Pancreas (tissue), 10 donors: ENCODE data around the gene ROBO1. TPM values are rescaled to one million over a fixed set of nuclear protein-coding genes. Genes with fewer than 3 reads are reported as not detected.

Source experiments
- ATAC-seq, 4 donors: fragments of 200-7000 bp; cut with Tn5 transposase; one replicate each; pipeline versions ENCODE4 v1.8.0 to v1.9.1; 2020; ENCODE audit warnings: mild to moderate bottlenecking in 4 of 4, moderate library complexity in 4 of 4
- DNase-seq, 6 donors: peaks; one replicate each; pipeline ENCODE4 v3.0.0-alpha.2; 2020
- FAIRE-seq: peaks from 2 replicates; lab custom pipeline; 2012; peaks lifted over from hg19 to GRCh38; lab: Jason Lieb, UNC
- H3K27ac ChIP-seq, 4 donors: fragments of 200-600 bp; sonication (generic); 1 replicate in 3 of 4; 2 replicates in 1 of 4; pipeline versions ENCODE4 v1.5.0 to v1.8.0; 2020
- H3K27me3 ChIP-seq, 4 donors: fragments of 200-600 bp; one replicate each; pipeline ENCODE4 v1.8.0; 2021
- H3K36me3 ChIP-seq, 3 donors: fragments of 200-600 bp; sonication (generic) in 1 of 3; one replicate each; pipeline versions ENCODE4 v1.5.0 to v1.8.0; 2020 to 2021
- H3K4me1 ChIP-seq, 3 donors: fragments of 200-600 bp; one replicate each; pipeline ENCODE4 v1.8.0; 2021
- H3K4me3 ChIP-seq, 4 donors: fragments of 200-600 bp; sonication (generic) in 2 of 4; one replicate each; pipeline versions ENCODE4 v1.5.0 to v1.8.0; 2020 to 2021
- H3K9me3 ChIP-seq, 4 donors: fragments of 200-600 bp; one replicate each; pipeline ENCODE4 v1.8.0; 2021
- CTCF ChIP-seq, 4 donors: fragments of 200-600 bp; sonication (generic) in 3 of 4; IDR thresholded peaks; one replicate each; pipeline versions ENCODE4 v1.5.0 to v1.8.0; 2021; ENCODE audit warnings: antibody characterized with exemption in 4 of 4
- WGBS, 2 donors: extraction: QIAGEN DNeasy Blood & Tissue Kit; methylation state at CpG; one replicate each; pipeline ENCODE4 v1.1.7; 2013; 5-methylcytosine and 5-hydroxymethylcytosine counted together
- intact Hi-C, 3 donors: fragments of 100-400 bp; cut with DNase I; formaldehyde crosslinking; loops; one replicate each; pipeline versions ENCODE4 v1.11.1 to v1.14.2; 2022
- polyA plus RNA-seq, 2 donors: library from polyadenylated mRNA; stranded (reverse); fragments of 200-250 nt; gene quantifications; one replicate each; pipeline ENCODE4 v1.2.3, GENCODE V29; 2013
- total RNA-seq, 6 donors: library from RNA; stranded (reverse); fragmentation: NEBNext Ultra II Directional in 4 of 6; extraction: Animal tissue kit (Norgen Biotek cat#: 25700) in 4 of 6; gene quantifications; one replicate each; pipeline versions ENCODE4 v1.2.1 to v1.2.4, GENCODE V29; 2021 to 2023
- donor health status: healthy with polysubstance abuse.
- donor health status: DM: no; HTN: no; CAD: no; lungs with moderate emphysema.
- donor health status: DM: no; HTN: no; CAD: no.
- donor health status: control.
- donor health status: control.
- donor health status: Bipolar disorder and iron deficiency.
- donor health status: DM: yes; HTN: yes; CAD: no.
- donor health status: DM: no; HTN: no; CAD: no.
- donor health status: DM: no; HTN: no; CAD: no.
- donor health status: DM: yes; HTN: yes; CAD: no.

ROBO1 gene
- total and polyA plus RNA-seq, 8 donors: 0.51 to 8.5 (median 2.8) TPM

- no peak for ATAC-seq
- H3K27ac ChIP-seq: no peak overlapping the region
- intact Hi-C loops: no loop called here
- no peaks in the 10 kb centered on the region for H3K36me3 ChIP-seq
- no peak for DNase-seq
- no peaks in the 10 kb centered on the region for H3K4me1 ChIP-seq
- H3K27me3 ChIP-seq: no peaks in the 10 kb centered on the region
- H3K9me3 ChIP-seq: no peaks in the 10 kb centered on the region
- 28 to 44% methylated on average over 1 of the region's 1 CpG for WGBS, 2 donors
- no peak overlapping the region for H3K4me3 ChIP-seq
- TF ChIP-seq CTCF (IDR thresholded peaks at IDR 0.05): no peak
- FAIRE-seq: no peak
These were observed 567.3 kb downstream of the ROBO1 start for GRCh38 chr3:79200456-79200855.

- no peak for FAIRE-seq
- ATAC-seq: no peak
- WGBS, 2 donors: 66 to 71% methylated on average over 1 of the region's 1 CpG
These were observed 567.8 kb downstream of the ROBO1 start for GRCh38 chr3:79199966-79200365.

GRCh38 chr3:79187426-79187825, 580.4 kb downstream of the ROBO1 start:
- intact Hi-C loops: no loop called here
- FAIRE-seq (no peak), DNase-seq (no peak), ATAC-seq (no peak)
- WGBS, 2 donors: 46 to 62% methylated on average over 5 of the region's 5 CpGs
- Histone ChIP-seq H3K9me3 (no peaks in the 10 kb centered on the region), H3K27ac (no peak overlapping the region), H3K27me3 (no peaks in the 10 kb centered on the region), H3K4me1 (no peaks in the 10 kb centered on the region), H3K36me3 (no peaks in the 10 kb centered on the region), H3K4me3 (no peak overlapping the region)
- TF ChIP-seq CTCF (IDR thresholded peaks at IDR 0.05): no peak

More at GRCh38 chr3:79199966-79200365, 567.8 kb downstream of the ROBO1 start:
- no peak overlapping the region for H3K27ac ChIP-seq
- intact Hi-C loops: no loop called here
- DNase-seq: no peak
- H3K9me3 ChIP-seq: no peaks in the 10 kb centered on the region
- H3K4me1 ChIP-seq: no peaks in the 10 kb centered on the region
- H3K27me3 ChIP-seq: no peaks in the 10 kb centered on the region
- H3K36me3 ChIP-seq: no peaks in the 10 kb centered on the region
- no peak for TF ChIP-seq CTCF (IDR thresholded peaks at IDR 0.05)
- H3K4me3 ChIP-seq: no peak overlapping the region

GRCh38 chr3:79184251-79184650, 583.5 kb downstream of the ROBO1 start:
- TF ChIP-seq CTCF (IDR thresholded peaks at IDR 0.05): no peak
- no peak for FAIRE-seq
- H3K4me1 ChIP-seq: no peaks in the 10 kb centered on the region
- H3K36me3 ChIP-seq: no peaks in the 10 kb centered on the region
- WGBS, 2 donors: 27 to 39% methylated on average over 3 of the region's 3 CpGs
- H3K9me3 ChIP-seq: no peaks in the 10 kb centered on the region
- ATAC-seq: no peak
- intact Hi-C loops: no loop called here
- DNase-seq: no peak
- H3K27me3 ChIP-seq: no peaks in the 10 kb centered on the region
- no peak overlapping the region for H3K27ac ChIP-seq
- no peak overlapping the region for H3K4me3 ChIP-seq

GRCh38 chr3:79183496-79183895, 584.3 kb downstream of the ROBO1 start:
- FAIRE-seq: no peak
- intact Hi-C loops: no loop called here
- no peak for ATAC-seq
- Histone ChIP-seq H3K4me3 (no peak overlapping the region), H3K36me3 (no peaks in the 10 kb centered on the region), H3K27me3 (no peaks in the 10 kb centered on the region), H3K4me1 (no peaks in the 10 kb centered on the region), H3K9me3 (no peaks in the 10 kb centered on the region), H3K27ac (no peak overlapping the region)
- TF ChIP-seq CTCF (IDR thresholded peaks at IDR 0.05): no peak
- WGBS, 2 donors: 62 to 82% methylated on average over 1 of the region's 1 CpG
- DNase-seq: no peak
